ENCODE data around the gene GDF2.

GDF2 gene

DNA sequence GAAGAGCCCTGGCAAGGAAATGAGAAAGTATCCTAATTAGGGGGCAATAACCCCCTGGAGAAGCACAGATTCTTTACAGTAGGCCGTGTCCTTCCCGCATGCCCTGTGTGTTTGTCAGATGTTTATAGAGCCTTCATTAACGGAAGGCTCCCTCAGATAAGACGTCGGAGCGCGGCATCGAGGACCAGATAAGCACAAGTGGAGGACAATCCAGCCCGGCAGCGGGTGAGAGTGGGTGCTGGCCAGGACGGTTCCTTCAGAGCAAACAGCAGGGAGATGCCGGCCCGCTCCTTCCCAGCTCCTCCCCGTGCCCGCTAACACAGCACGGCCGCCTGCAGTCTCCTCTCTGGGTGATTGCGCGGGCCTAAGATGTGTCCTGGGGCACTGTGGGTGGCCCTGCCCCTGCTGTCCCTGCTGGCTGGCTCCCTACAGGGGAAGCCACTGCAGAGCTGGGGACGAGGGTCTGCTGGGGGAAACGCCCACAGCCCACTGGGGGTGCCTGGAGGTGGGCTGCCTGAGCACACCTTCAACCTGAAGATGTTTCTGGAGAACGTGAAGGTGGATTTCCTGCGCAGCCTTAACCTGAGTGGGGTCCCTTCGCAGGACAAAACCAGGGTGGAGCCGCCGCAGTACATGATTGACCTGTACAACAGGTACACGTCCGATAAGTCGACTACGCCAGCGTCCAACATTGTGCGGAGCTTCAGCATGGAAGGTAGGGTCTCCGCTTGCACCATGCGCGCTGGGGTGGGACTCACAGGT lies at the start of gene GDF2:
Gene GDF2, plus strand, starts transcription at position 155 of the 762 bp plus-strand sequence. Its CDS starts 215 bp downstream, at position 370.
- no peak within 1 kb of the TSS for H3K4me3 ChIP-seq
- DNase-seq (ENCODE audit: low read depth, low spot score) = no peak

DNA sequence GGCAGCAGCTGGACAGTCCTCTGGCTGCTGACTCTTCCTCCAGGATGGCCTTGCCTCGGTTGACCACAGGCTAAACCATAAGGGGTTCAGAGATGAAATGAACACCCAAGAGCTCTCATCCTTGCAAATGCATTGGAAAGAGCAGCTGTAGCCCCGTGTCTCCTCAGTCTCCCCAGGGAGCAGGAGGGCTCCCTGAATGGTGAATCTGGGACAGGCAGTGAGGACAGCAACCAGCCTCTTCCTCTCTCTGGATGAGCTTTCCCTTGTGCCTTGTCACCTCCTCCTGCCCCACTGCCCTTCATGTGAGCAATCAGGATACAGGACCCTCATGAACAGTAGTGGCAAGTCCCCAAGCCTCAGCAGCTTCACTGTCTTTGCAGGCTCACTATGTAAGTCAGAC lies 46.2 kb upstream of the GDF2 start:
- Histone ChIP-seq H3K27ac (no peak overlapping the region), H3K4me3 (no peak overlapping the region), H3K9me3 (ENCODE audit: low read depth, low read length) (no peaks in the 10 kb centered on the region), H3K36me3 (ENCODE audit: insufficient read depth, low read length) (no peaks in the 10 kb centered on the region), H3K9ac (ENCODE audit: insufficient read length) (no peak overlapping the region)
- TF ChIP-seq POLR2AphosphoS5 (IDR thresholded peaks at IDR 0.05; ENCODE audit: borderline replicate concordance, low read depth, low read length) (no peak), EZH2 (IDR thresholded peaks at IDR 0.05) (no peak), FOXP2 (optimal IDR thresholded peaks at IDR 0.05; ENCODE audit: control extremely low read depth, extremely low read length, insufficient read depth) (no peak)
- DNase-seq (ENCODE audit: low read depth, low spot score) = no peak

More for the DNA sequence above, at the start of gene GDF2:
- Histone ChIP-seq H3K9ac (ENCODE audit: insufficient read length) (no peak within 1 kb of the TSS), H3K36me3 (ENCODE audit: insufficient read depth, low read length) (no peaks in the 10 kb centered on the region), H3K27ac (no peak within 1 kb of the TSS), H3K9me3 (ENCODE audit: low read depth, low read length) (no peaks in the 10 kb centered on the region)
- no peak for TF ChIP-seq EZH2 (IDR thresholded peaks at IDR 0.05)
- no peak for TF ChIP-seq POLR2AphosphoS5 (IDR thresholded peaks at IDR 0.05; ENCODE audit: borderline replicate concordance, low read depth, low read length)
- no peak for TF ChIP-seq FOXP2 (optimal IDR thresholded peaks at IDR 0.05; ENCODE audit: control extremely low read depth, extremely low read length, insufficient read depth)

DNA sequence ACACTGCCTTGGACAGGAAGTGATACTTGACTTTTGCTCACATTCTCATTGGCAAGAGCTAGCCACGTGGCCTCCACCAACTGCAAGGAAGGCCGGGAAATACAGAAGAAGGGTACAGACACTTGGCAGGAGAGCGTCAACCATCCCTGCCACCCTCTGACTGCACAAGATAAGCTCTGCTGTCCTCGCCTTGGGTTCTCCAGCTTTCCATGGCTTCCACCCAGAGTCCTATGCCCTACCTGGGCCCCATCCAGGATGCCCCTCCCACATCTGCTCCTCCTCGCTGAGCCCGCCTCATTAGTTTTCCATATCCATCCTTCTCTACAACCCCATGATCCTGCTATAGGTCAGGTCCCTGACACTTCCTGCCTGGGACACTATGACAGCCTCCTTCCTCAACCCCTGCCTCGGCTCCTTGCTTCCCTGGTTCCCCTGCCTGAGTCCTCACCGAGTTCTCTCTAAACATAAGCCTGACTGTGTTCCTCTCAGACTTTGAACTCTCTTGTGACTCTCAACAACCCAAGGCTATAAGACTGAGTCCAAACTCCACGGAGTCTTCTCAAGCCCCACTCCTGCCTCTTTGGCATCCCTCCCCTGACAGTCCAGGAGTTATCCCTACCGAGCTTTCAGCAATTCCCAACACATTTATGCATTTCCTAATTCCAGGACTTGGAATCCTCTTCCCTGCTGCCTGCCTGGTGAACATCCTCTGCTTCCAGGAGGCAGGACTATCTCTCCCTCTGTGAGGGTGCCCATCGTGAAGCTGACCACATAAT lies 45.5 kb upstream of the GDF2 start:
- Histone ChIP-seq H3K9ac (ENCODE audit: insufficient read length) (no peak overlapping the region), H3K36me3 (ENCODE audit: insufficient read depth, low read length) (no peaks in the 10 kb centered on the region), H3K4me3 (no peak overlapping the region), H3K27ac (no peak overlapping the region), H3K9me3 (ENCODE audit: low read depth, low read length) (no peaks in the 10 kb centered on the region)
- no peak for DNase-seq (ENCODE audit: low read depth, low spot score)
- TF ChIP-seq FOXP2 (optimal IDR thresholded peaks at IDR 0.05; ENCODE audit: control extremely low read depth, extremely low read length, insufficient read depth) = no peak
- no peak for TF ChIP-seq POLR2AphosphoS5 (IDR thresholded peaks at IDR 0.05; ENCODE audit: borderline replicate concordance, low read depth, low read length)
- no peak for TF ChIP-seq EZH2 (IDR thresholded peaks at IDR 0.05)

DNA sequence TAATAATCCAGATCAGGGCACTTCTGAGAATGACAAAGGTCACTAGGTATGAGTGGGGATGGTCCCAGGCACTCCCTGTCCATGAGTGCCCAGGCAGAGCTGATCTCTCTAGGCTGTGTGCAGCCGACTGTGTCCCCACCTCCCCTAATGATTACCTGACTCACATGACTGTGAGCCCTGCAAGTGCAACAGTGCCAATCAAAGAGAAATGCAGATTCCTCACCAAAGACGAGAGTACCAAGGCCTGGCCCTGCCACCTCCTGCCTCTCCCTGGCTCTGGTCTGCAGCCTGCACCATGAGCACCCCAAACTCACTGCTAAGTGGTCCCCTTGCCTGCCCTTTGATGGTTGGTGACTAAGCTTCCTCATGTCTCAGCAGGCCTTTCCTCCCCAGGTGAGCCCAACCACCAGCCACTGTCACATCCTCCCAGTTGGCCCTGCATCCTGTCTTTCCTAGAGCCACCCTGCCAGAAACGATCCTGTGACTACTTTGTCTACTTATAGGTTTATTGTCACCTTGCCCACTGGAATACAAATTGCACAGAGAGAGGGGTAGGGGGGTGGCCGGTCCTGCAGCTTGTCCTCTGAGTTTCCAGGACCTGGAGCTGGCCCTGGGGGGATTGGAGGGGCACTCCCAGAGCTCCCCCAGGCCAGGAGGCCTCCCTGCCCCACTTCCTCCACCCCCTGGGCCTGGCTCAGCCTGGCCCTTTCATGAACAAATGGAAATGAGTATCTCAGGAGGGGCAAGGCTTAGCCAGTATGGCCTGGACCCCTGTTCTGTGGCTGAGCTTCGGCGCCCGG lies 44.7 kb upstream of the GDF2 start:
- Histone ChIP-seq H3K9ac (ENCODE audit: insufficient read length) (no peak overlapping the region), H3K4me3 (no peak overlapping the region), H3K27ac (no peak overlapping the region), H3K36me3 (ENCODE audit: insufficient read depth, low read length) (no peaks in the 10 kb centered on the region), H3K9me3 (ENCODE audit: low read depth, low read length) (no peaks in the 10 kb centered on the region)
- DNase-seq (ENCODE audit: low read depth, low spot score) = no peak
- TF ChIP-seq EZH2 (IDR thresholded peaks at IDR 0.05) (no peak), FOXP2 (optimal IDR thresholded peaks at IDR 0.05; ENCODE audit: control extremely low read depth, extremely low read length, insufficient read depth) (no peak)

DNA sequence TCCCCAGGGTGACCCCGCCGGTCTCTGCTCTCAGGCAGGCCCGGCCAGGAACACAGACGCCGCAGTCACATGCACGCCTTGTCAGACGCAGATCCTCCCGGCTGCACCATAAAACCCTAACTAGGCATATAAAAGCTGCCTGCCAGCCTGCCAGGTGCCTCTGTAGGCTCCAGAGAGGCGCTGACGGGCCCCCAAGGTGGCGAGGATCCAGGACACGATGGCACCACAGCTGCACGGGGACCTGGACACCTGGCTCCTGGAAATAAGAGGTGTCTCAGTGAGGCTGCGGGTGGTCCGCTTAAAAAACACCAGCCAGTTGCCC lies 44.1 kb upstream of the GDF2 start:
- TF ChIP-seq FOXP2 (optimal IDR thresholded peaks at IDR 0.05; ENCODE audit: control extremely low read depth, extremely low read length, insufficient read depth) (no peak), EZH2 (IDR thresholded peaks at IDR 0.05) (no peak), POLR2AphosphoS5 (IDR thresholded peaks at IDR 0.05; ENCODE audit: borderline replicate concordance, low read depth, low read length) (no peak)
- Histone ChIP-seq H3K9me3 (ENCODE audit: low read depth, low read length) (no peaks in the 10 kb centered on the region), H3K36me3 (ENCODE audit: insufficient read depth, low read length) (no peaks in the 10 kb centered on the region), H3K9ac (ENCODE audit: insufficient read length) (no peak overlapping the region), H3K4me3 (no peak overlapping the region), H3K27ac (no peak overlapping the region)
- no peak for DNase-seq (ENCODE audit: low read depth, low spot score)

DNA sequence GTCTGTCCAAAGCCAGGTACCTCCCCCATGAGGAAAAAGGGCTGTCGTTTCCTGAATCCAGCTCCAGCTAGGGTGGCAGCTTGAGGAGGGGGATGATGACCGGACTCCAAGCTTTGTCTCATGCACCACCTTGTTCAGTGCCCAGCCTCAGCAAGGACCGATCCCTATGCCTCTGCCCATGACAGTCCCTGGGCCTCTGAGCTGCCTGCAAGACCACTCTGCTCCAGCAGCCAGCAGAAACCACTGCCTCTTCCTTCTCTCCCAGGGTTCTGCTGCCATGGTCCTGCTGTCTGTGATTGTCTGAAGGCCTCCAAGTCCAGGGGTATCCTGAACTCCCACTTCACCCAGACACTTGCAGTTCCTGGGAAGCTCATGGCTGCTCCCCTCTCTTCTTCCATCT lies 43.5 kb upstream of the GDF2 start:
- no peaks in the 10 kb centered on the region for H3K36me3 ChIP-seq (ENCODE audit: insufficient read depth, low read length)
- no peak overlapping the region for H3K9ac ChIP-seq (ENCODE audit: insufficient read length)
- no peak for DNase-seq (ENCODE audit: low read depth, low spot score)
- no peak overlapping the region for H3K4me3 ChIP-seq
- H3K27ac ChIP-seq = no peak overlapping the region
- H3K9me3 ChIP-seq (ENCODE audit: low read depth, low read length) = no peaks in the 10 kb centered on the region
- no peak for TF ChIP-seq EZH2 (IDR thresholded peaks at IDR 0.05)
- TF ChIP-seq FOXP2 (optimal IDR thresholded peaks at IDR 0.05; ENCODE audit: control extremely low read depth, extremely low read length, insufficient read depth) = no peak
- no peak for TF ChIP-seq POLR2AphosphoS5 (IDR thresholded peaks at IDR 0.05; ENCODE audit: borderline replicate concordance, low read depth, low read length)

DNA sequence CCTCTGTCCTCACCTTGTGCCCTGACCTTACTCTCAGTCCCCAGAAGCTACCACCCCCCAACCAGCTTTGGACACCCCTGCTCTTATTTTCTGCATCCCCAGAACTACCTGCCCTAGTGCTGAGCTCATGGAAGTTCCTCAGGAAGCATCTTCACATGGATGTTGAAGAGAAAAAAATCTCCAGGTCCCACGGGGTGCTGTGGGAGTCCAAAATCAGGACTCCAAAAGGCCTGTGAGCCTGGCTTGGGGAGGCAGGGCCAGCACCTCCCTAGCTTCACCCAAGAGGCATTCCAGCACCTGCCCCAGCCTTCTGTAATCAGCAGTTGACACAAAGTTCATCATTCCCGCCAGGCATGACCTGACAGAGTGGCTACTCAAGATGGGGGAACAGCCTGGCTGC lies 43.0 kb upstream of the GDF2 start:
- no peak overlapping the region for H3K9ac ChIP-seq (ENCODE audit: insufficient read length)
- no peak overlapping the region for H3K4me3 ChIP-seq
- TF ChIP-seq POLR2AphosphoS5 (IDR thresholded peaks at IDR 0.05; ENCODE audit: borderline replicate concordance, low read depth, low read length) (no peak), FOXP2 (optimal IDR thresholded peaks at IDR 0.05; ENCODE audit: control extremely low read depth, extremely low read length, insufficient read depth) (no peak)
- no peaks in the 10 kb centered on the region for H3K36me3 ChIP-seq (ENCODE audit: insufficient read depth, low read length)
- no peak overlapping the region for H3K27ac ChIP-seq
- no peak for DNase-seq (ENCODE audit: low read depth, low spot score)
- H3K9me3 ChIP-seq (ENCODE audit: low read depth, low read length) = no peaks in the 10 kb centered on the region

DNA sequence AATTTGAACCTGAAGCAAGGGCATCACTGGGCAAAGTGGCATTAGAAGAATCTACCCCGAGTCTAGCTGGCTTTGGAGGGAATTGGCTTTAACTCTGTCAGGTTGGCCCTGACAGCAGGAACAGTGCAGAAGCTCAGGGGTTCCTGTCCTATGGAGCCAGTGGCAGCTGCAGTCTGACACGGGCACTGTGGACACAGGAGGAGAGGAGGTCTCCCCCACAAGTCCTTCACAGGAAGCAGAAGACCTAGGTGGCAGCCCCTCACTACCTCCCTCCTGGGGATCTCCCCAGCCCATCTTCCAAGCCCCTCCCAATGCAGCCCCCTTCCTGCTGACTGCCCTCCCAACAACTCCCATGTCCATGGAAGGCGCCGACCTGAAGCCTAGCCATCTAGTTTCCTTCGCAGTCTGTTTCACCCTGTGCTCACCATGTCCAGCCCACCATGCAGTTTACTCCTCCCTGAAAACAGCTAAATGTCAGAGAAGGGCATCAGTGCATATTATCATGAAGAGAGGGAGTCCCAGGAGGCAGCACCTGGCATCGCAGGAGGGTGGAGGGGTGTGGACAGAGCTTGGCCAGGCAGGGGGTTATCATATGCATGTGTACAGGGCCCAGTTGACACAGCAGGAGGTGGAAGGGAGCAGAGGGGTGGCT lies 40.1 kb upstream of the GDF2 start:
- no peaks in the 10 kb centered on the region for H3K36me3 ChIP-seq (ENCODE audit: insufficient read depth, low read length)
- TF ChIP-seq EZH2 (IDR thresholded peaks at IDR 0.05) (no peak), FOXP2 (optimal IDR thresholded peaks at IDR 0.05; ENCODE audit: control extremely low read depth, extremely low read length, insufficient read depth) (no peak), POLR2AphosphoS5 (IDR thresholded peaks at IDR 0.05; ENCODE audit: borderline replicate concordance, low read depth, low read length) (no peak)
- no peak overlapping the region for H3K4me3 ChIP-seq
- no peak for DNase-seq (ENCODE audit: low read depth, low spot score)
- no peak overlapping the region for H3K9ac ChIP-seq (ENCODE audit: insufficient read length)
- H3K9me3 ChIP-seq (ENCODE audit: low read depth, low read length) = no peaks in the 10 kb centered on the region
- no peak overlapping the region for H3K27ac ChIP-seq
